H9 (cell line): ENCODE data around the gene MARCKS. TPM values are rescaled to one million over a fixed set of nuclear protein-coding genes. Genes with fewer than 3 reads are reported as not detected.

ENCODE experiments used
- DNase-seq: peaks from one replicate; pipeline ENCODE4 v3.0.0-alpha.2; 2017
- H2AFZ ChIP-seq: one replicate; pipeline ENCODE4 v1.6.1; 2013; ENCODE audit warnings: mild to moderate bottlenecking, low read length, control low read depth, moderate library complexity
- H2AK5ac ChIP-seq: 2 replicates; pipeline ENCODE4 v1.6.1; 2013; ENCODE audit warnings: low read length, control low read depth, mixed read lengths; ENCODE audit not compliant: insufficient read length
- H2BK120ac ChIP-seq: one replicate; pipeline ENCODE4 v1.6.1; 2013; ENCODE audit warnings: low read depth, mild to moderate bottlenecking, low read length, control low read depth, inconsistent platforms; ENCODE audit not compliant: poor library complexity, severe bottlenecking
- H2BK12ac ChIP-seq: 2 replicates; pipeline ENCODE4 v1.6.1; 2013; ENCODE audit warnings: low read length, control low read depth, mixed read lengths, low read depth; ENCODE audit not compliant: insufficient read length
- H2BK15ac ChIP-seq: 2 replicates; pipeline ENCODE4 v1.6.1; 2013; ENCODE audit warnings: low read depth, low read length, control low read depth
- H2BK20ac ChIP-seq: one replicate; pipeline ENCODE4 v1.6.1; 2013; ENCODE audit warnings: low read depth, mild to moderate bottlenecking, low read length, control low read depth, inconsistent platforms; ENCODE audit not compliant: poor library complexity, severe bottlenecking
- H2BK5ac ChIP-seq: 2 replicates; pipeline ENCODE4 v1.6.1; 2013; ENCODE audit warnings: low read length, control low read depth, mixed read lengths; ENCODE audit not compliant: insufficient read length
- H3K14ac ChIP-seq: 2 replicates; pipeline ENCODE4 v1.6.1; 2013; ENCODE audit warnings: low read length, control low read depth; ENCODE audit not compliant: insufficient read depth
- H3K18ac ChIP-seq: 2 replicates; pipeline ENCODE4 v1.6.1; 2013; ENCODE audit warnings: low read depth, mild to moderate bottlenecking, mixed read lengths, low read length, control low read depth; ENCODE audit not compliant: insufficient read length
- H3K23ac ChIP-seq: 2 replicates; pipeline ENCODE4 v1.6.1; 2013; ENCODE audit warnings: low read length, control low read depth, mixed read lengths, low read depth; ENCODE audit not compliant: insufficient read length
- H3K23me2 ChIP-seq: 2 replicates; pipeline ENCODE4 v1.6.1; 2013; ENCODE audit warnings: low read depth, mild to moderate bottlenecking, mixed read lengths, low read length, control low read depth; ENCODE audit not compliant: insufficient read length, poor library complexity, severe bottlenecking
- H3K27ac ChIP-seq: 2 replicates; pipeline ENCODE4 v1.5.1; 2013; ENCODE audit warnings: low read length, control low read depth, mixed read lengths, low read depth; ENCODE audit not compliant: insufficient read length
- H3K27me3 ChIP-seq: 2 replicates; pipeline ENCODE4 v1.6.1; 2013; ENCODE audit warnings: low read length, control low read depth, inconsistent platforms; ENCODE audit not compliant: insufficient read depth
- H3K4ac ChIP-seq: 2 replicates; pipeline ENCODE4 v1.6.1; 2013; ENCODE audit warnings: low read depth, mild to moderate bottlenecking, control low read depth, inconsistent platforms, low read length, moderate library complexity
- H3K4me1 ChIP-seq: 2 replicates; pipeline ENCODE4 v1.6.1; 2013; ENCODE audit warnings: low read length, control low read depth, inconsistent platforms; ENCODE audit not compliant: insufficient read depth
- H3K4me2 ChIP-seq: 2 replicates; pipeline ENCODE4 v1.6.1; 2013; ENCODE audit warnings: low read length, control low read depth, mixed read lengths; ENCODE audit not compliant: insufficient read length, insufficient read depth
- H3K56ac ChIP-seq: 2 replicates; pipeline ENCODE4 v1.6.1; 2013; ENCODE audit warnings: low read depth, mild to moderate bottlenecking, mixed read lengths, low read length, control low read depth; ENCODE audit not compliant: insufficient read length
- H3K79me1 ChIP-seq: 2 replicates; pipeline ENCODE4 v1.6.1; 2013; ENCODE audit warnings: low read depth, mild to moderate bottlenecking, moderate library complexity, low read length, control low read depth, inconsistent platforms; ENCODE audit not compliant: insufficient read depth, poor library complexity, severe bottlenecking
- H3K79me2 ChIP-seq: 2 replicates; pipeline ENCODE4 v1.6.1; 2013; ENCODE audit warnings: low read length, control low read depth, inconsistent platforms; ENCODE audit not compliant: insufficient read depth
- H3K9ac ChIP-seq: 2 replicates; pipeline ENCODE4 v1.6.1; 2013; ENCODE audit warnings: low read length, control low read depth, mixed read lengths; ENCODE audit not compliant: insufficient read length; ENCODE audit errors: extremely low read depth
- H3K9me3 ChIP-seq: one replicate; pipeline ENCODE4 v1.6.1; 2013; ENCODE audit warnings: low read depth, low read length, inconsistent platforms; ENCODE audit not compliant: control insufficient read depth
- H3T11ph ChIP-seq: one replicate; pipeline ENCODE4 v1.6.1; 2013; ENCODE audit warnings: mild to moderate bottlenecking, low read length, control low read depth, inconsistent platforms
- H4K20me1 ChIP-seq: one replicate; pipeline ENCODE4 v1.6.1; 2013; ENCODE audit not compliant: control insufficient read depth, insufficient read length, insufficient read depth
- H4K5ac ChIP-seq: 2 replicates; pipeline ENCODE4 v1.6.1; 2013; ENCODE audit warnings: low read depth, mild to moderate bottlenecking, mixed read lengths, low read length, control low read depth; ENCODE audit not compliant: insufficient read length
- H4K8ac ChIP-seq: replicated peaks from 2 replicates; pipeline ENCODE4 v1.6.1; 2013; ENCODE audit warnings: low read length, control low read depth, mixed read lengths, low read depth; ENCODE audit not compliant: insufficient read length
- H4K91ac ChIP-seq: 2 replicates; pipeline ENCODE4 v1.6.1; 2013; ENCODE audit warnings: low read depth, mild to moderate bottlenecking, moderate library complexity, mixed read lengths, low read length, control low read depth; ENCODE audit not compliant: insufficient read length
- H3K27ac Mint-ChIP-seq, 3 experiments: 2 replicates in 2 of 3; 3 replicates in 1 of 3; pipeline ENCODE4 v1.8.0; 2020 to 2021; ENCODE audit warnings: mixed read lengths in 3 of 3, mild to moderate bottlenecking in 1 of 3, moderate library complexity in 1 of 3
- H3K27me3 Mint-ChIP-seq: 2 replicates; pipeline ENCODE4 v1.8.0; 2021; ENCODE audit warnings: low read depth, mild to moderate bottlenecking, moderate library complexity, mixed read lengths
- H3K36me3 Mint-ChIP-seq, 3 experiments: 2 replicates in 2 of 3; 3 replicates in 1 of 3; pipeline ENCODE4 v1.8.0; 2020 to 2021; ENCODE audit warnings: low read depth in 3 of 3, mixed read lengths in 3 of 3; ENCODE audit not compliant: insufficient read depth in 1 of 3
- H3K4me1 Mint-ChIP-seq, 2 experiments: 2 replicates each; pipeline ENCODE4 v1.8.0; 2020; ENCODE audit warnings: mixed read lengths in 2 of 2
- H3K4me3 Mint-ChIP-seq, 2 experiments: 2 replicates in 1 of 2; 3 replicates in 1 of 2; pipeline ENCODE4 v1.8.0; 2020 to 2021; ENCODE audit warnings: mild to moderate bottlenecking in 2 of 2, mixed read lengths in 2 of 2, moderate library complexity in 1 of 2
- H3K9me3 Mint-ChIP-seq, 2 experiments: 2 replicates in 1 of 2; 3 replicates in 1 of 2; pipeline ENCODE4 v1.8.0; 2020; ENCODE audit warnings: mild to moderate bottlenecking in 2 of 2, mixed read lengths in 2 of 2, moderate library complexity in 1 of 2
- CTCF ChIP-seq: fragments of 200-600 bp; sonication (generic); conservative IDR thresholded peaks from 3 replicates; pipeline ENCODE4 v1.8.0; 2021; ENCODE audit warnings: antibody characterized with exemption, mild to moderate bottlenecking
- WGBS: extraction: QIAGEN DNeasy Blood & Tissue Kit; methylation state at CpG from one replicate; pipeline ENCODE4 v1.1.7; 2013; ENCODE audit warnings: missing lambda C conversion rate, low lambda C conversion rate, mixed read lengths; ENCODE audit not compliant: insufficient read length; ENCODE audit errors: extremely low coverage; 5-methylcytosine and 5-hydroxymethylcytosine counted together
- total RNA-seq: library from RNA; stranded (reverse); gene quantifications from 2 replicates; pipeline ENCODE4 v1.2.1, GENCODE V29; 2021

The MARCKS gene
- total RNA-seq, 1 experiment from 2014 or later: 164 TPM

GRCh38 chr6:113848811-113849210 is 8.3 kb upstream of the MARCKS start:
- H2AFZ ChIP-seq: no peak overlapping the region
- Mint-ChIP-seq H3K4me1 (peaks cover 2 to 5% of the 10 kb centered on the region in 2 experiments; a peak in 3 of 4 replicates), H3K9me3 (no peaks in the 10 kb centered on the region), H3K4me3 (no peak overlapping the region), H3K27ac (no peak overlapping the region), H3K36me3 (no peaks in the 10 kb centered on the region), H3K27me3 (peaks cover 23% of the 10 kb centered on the region)
- no peak overlapping the region for H2BK15ac ChIP-seq
- H3T11ph ChIP-seq: no peak overlapping the region
- no peak overlapping the region for H2BK120ac ChIP-seq
- no peaks in the 10 kb centered on the region for H3K9me3 ChIP-seq
- TF ChIP-seq CTCF: no peak
- H4K5ac ChIP-seq: no peak overlapping the region
- peaks cover 6% of the 10 kb centered on the region; the same call in 1 of the 2 replicates for H3K27me3 ChIP-seq
- H3K27ac ChIP-seq: no peak overlapping the region
- no peak overlapping the region for H2AK5ac ChIP-seq
- no peak overlapping the region for H2BK5ac ChIP-seq
- no peak overlapping the region for H3K4ac ChIP-seq
- no peak overlapping the region for H3K9ac ChIP-seq
- no peak overlapping the region for H3K56ac ChIP-seq
- H4K20me1 ChIP-seq: no peaks in the 10 kb centered on the region
- no peaks in the 10 kb centered on the region for H3K4me1 ChIP-seq
- no peak overlapping the region for H3K18ac ChIP-seq
- no peaks in the 10 kb centered on the region for H3K23me2 ChIP-seq
- no peak overlapping the region for H3K14ac ChIP-seq
- H3K23ac ChIP-seq: no peak overlapping the region
- H2BK12ac ChIP-seq: no peak overlapping the region
- no peaks in the 10 kb centered on the region for H3K79me1 ChIP-seq
- no peak overlapping the region for H4K8ac ChIP-seq
- H3K4me2 ChIP-seq: no peak overlapping the region
- DNase-seq: no peak
- no CpG with 5 or more reads among the region's 1 CpG for WGBS
- no peaks in the 10 kb centered on the region for H3K79me2 ChIP-seq
- no peak overlapping the region for H2BK20ac ChIP-seq
- no peak overlapping the region for H4K91ac ChIP-seq
